Sigmoid colon (tissue), 7 donors: ENCODE results near the gene SLC8A3. TPM values are rescaled to one million over a fixed set of nuclear protein-coding genes. Genes with fewer than 3 reads are reported as not detected.

ENCODE experiments used
- DNase-seq: peaks from one replicate; pipeline ENCODE4 v3.0.0-alpha.2; 2019
- H3K27ac ChIP-seq, 4 donors: fragments of 200-600 bp; sonication (generic); one replicate each; pipeline ENCODE4 v1.5.1; 2016 to 2019; ENCODE audit warnings: mild to moderate bottlenecking in 1 of 4
- H3K27me3 ChIP-seq, 3 donors: fragments of 200-600 bp; sonication (generic); one replicate each; pipeline ENCODE4 v1.5.1; 2019; ENCODE audit warnings: mild to moderate bottlenecking in 1 of 3
- H3K36me3 ChIP-seq, 4 donors: fragments of 200-600 bp; sonication (generic); one replicate each; pipeline ENCODE4 v1.5.1; 2016 to 2019
- H3K4me1 ChIP-seq, 4 donors: fragments of 200-600 bp; sonication (generic); one replicate each; pipeline ENCODE4 v1.5.1; 2017 to 2019
- H3K4me3 ChIP-seq, 4 donors: fragments of 200-600 bp; sonication (generic); one replicate each; pipeline ENCODE4 v1.5.1; 2017 to 2019; ENCODE audit warnings: mild to moderate bottlenecking in 2 of 4, moderate library complexity in 1 of 4
- H3K9me3 ChIP-seq, 4 donors: fragments of 200-600 bp in 3 of 4; sonication (generic) in 3 of 4; one replicate each; pipeline versions ENCODE4 v1.5.1 to v1.6.1; 2013 to 2019
- EP300 ChIP-seq, 4 donors: sonication (generic); formaldehyde crosslinking; IDR thresholded peaks; one replicate each; pipeline ENCODE4 v1.6.1; 2017; ENCODE audit warnings: antibody characterized with exemption in 4 of 4
- POLR2A ChIP-seq, 2 donors: fragments of 450-650 bp; IDR thresholded peaks; one replicate each; pipeline ENCODE4 v1.6.1; 2016; ENCODE audit warnings: antibody characterized with exemption in 2 of 2, mild to moderate bottlenecking in 2 of 2, moderate library complexity in 2 of 2
- POLR2AphosphoS5 ChIP-seq, 4 donors: sonication (generic); formaldehyde crosslinking; IDR thresholded peaks; one replicate each; pipeline ENCODE4 v1.6.1; 2017; ENCODE audit warnings: antibody characterized with exemption in 4 of 4
- WGBS, 2 donors: extraction: QIAGEN DNeasy Blood & Tissue Kit; methylation state at CpG; one replicate each; pipeline ENCODE4 v1.1.7; 2013; 5-methylcytosine and 5-hydroxymethylcytosine counted together
- intact Hi-C: fragments of 100-400 bp; cut with DNase I; formaldehyde crosslinking; loops from one replicate; pipeline ENCODE4 v1.15.1; 2023
- polyA plus RNA-seq, 3 donors: library from polyadenylated mRNA; stranded (reverse); fragments of 200-250 nt; gene quantifications; one replicate each; pipeline ENCODE4 v1.2.3, GENCODE V29; 2013
- total RNA-seq, 4 donors: library from RNA; depleted of rRNA; stranded (reverse); fragments of >200 nt; gene quantifications; one replicate each; pipeline ENCODE4 v1.1.0, GENCODE V29; 2016
- TF ChIP-seq, protein P1 (sequence below), 4 experiments: fragments of 450-650 bp in 3 of 4; fragments of 200-600 bp in 1 of 4; IDR thresholded peaks; one replicate each; pipeline ENCODE4 v1.5.1; 2016 to 2019; ENCODE audit warnings: antibody characterized with exemption in 4 of 4, mild to moderate bottlenecking in 3 of 4, moderate library complexity in 2 of 4
- donor health status: healthy with polysubstance abuse.
- donor health status: Bipolar disorder and iron deficiency.
- donor health status: healthy.

The SLC8A3 gene
- total and polyA plus RNA-seq, 7 donors = 0.17 to 0.82 (median 0.31) TPM; not detected in 3

DNA sequence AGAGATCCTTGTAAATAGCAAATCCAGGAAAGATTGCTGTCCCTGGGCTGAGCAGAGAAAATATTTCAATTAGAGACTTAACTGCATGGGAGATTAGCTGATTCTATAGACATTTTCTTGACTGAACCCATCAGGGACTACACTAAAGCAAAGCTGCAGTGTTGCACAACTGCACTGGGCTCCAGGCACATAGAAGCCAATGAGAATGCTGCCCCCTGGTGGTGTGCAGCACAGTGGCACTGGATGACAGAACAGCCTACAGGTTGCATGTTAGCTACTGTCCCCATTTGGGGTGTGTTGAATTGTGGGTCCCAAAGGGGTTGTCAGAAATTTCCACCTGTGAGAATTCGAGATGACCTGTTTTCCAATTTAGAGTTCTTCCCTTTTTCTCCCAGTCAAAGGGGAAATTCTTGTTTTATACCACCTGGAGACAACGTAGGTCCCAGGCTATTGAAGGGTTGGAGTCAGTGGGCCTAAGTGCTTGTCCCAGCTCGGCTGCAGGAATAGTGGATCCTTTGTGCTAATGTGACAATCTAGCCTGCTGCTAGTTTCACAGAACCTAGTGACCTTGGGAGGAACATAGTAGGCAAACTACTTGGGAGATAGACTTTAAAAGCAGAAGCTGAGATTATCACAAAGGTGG, 114.7 kb downstream of the SLC8A3 start:
- H3K36me3 ChIP-seq = no peaks in the 10 kb centered on the region
- no peaks in the 10 kb centered on the region for H3K27me3 ChIP-seq
- 44 to 60% methylated on average over 3 of the region's 3 CpGs for WGBS, 2 donors
- DNase-seq = no peak
- H3K4me3 ChIP-seq = no peak overlapping the region
- H3K9me3 ChIP-seq = no peaks in the 10 kb centered on the region
- no peak overlapping the region for H3K27ac ChIP-seq
- TF ChIP-seq POLR2A (IDR thresholded peaks at IDR 0.05) = no peak
- TF ChIP-seq, protein P1, sequence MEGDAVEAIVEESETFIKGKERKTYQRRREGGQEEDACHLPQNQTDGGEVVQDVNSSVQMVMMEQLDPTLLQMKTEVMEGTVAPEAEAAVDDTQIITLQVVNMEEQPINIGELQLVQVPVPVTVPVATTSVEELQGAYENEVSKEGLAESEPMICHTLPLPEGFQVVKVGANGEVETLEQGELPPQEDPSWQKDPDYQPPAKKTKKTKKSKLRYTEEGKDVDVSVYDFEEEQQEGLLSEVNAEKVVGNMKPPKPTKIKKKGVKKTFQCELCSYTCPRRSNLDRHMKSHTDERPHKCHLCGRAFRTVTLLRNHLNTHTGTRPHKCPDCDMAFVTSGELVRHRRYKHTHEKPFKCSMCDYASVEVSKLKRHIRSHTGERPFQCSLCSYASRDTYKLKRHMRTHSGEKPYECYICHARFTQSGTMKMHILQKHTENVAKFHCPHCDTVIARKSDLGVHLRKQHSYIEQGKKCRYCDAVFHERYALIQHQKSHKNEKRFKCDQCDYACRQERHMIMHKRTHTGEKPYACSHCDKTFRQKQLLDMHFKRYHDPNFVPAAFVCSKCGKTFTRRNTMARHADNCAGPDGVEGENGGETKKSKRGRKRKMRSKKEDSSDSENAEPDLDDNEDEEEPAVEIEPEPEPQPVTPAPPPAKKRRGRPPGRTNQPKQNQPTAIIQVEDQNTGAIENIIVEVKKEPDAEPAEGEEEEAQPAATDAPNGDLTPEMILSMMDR (IDR thresholded peaks at IDR 0.05) = peak in 3 of 4 experiments; percentile 30 to 52 (median 37)
- intact Hi-C loops = no loop called here
- H3K4me1 ChIP-seq = no peaks in the 10 kb centered on the region

DNA sequence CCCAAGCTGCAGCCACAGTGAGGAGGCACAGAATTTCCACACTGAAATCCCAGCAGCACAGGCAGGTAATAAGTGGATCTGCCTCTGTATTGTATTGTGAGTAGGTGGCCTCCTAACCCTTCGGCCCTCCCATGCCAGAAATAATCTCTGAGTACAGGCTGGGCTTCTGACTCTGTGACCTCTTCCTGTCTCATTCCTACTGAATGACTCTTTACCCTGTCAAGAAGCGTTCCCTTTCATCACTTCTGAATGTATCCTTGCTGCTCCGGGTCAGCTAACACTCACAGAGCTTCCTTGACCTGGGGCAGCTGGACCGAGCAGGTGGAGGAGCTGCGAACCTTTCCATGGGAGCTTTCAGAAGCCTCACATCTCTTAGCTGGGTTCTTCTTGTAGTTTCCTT, 119.6 kb downstream of the SLC8A3 start:
- intact Hi-C loops = no loop called here
- no peak for TF ChIP-seq POLR2AphosphoS5 (IDR thresholded peaks at IDR 0.05)
- TF ChIP-seq, protein P1 (IDR thresholded peaks at IDR 0.05) = no peak
- no peak for TF ChIP-seq POLR2A (IDR thresholded peaks at IDR 0.05)
- TF ChIP-seq EP300 (IDR thresholded peaks at IDR 0.05) = no peak
- no peaks in the 10 kb centered on the region for H3K4me1 ChIP-seq
- H3K9me3 ChIP-seq = no peaks in the 10 kb centered on the region
- 85 to 89% methylated on average over 5 of the region's 5 CpGs for WGBS, 2 donors
- H3K36me3 ChIP-seq = no peaks in the 10 kb centered on the region
- no peak overlapping the region for H3K27ac ChIP-seq
- H3K4me3 ChIP-seq = no peak overlapping the region
- no peak for DNase-seq
- H3K27me3 ChIP-seq = no peaks in the 10 kb centered on the region

DNA sequence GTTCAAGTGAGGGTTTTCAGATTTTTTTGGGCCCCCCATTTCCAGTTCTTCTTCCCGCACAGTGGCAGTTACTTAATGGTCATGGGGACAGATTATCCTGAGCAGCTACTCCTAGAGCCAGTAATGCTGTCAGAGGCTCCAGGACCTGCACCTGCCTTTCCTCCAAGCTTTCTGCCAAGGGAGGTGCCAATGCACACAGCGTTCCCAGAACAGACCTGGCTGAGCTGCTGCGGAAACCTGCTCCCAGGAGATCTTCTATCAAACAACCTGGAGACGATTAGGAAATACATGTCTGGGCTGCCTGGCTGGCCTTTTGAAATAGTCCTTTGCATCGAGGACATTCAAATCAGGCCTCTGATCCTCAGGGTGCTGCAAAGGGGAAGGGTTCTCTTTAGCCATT, 120.9 kb downstream of the SLC8A3 start:
- peaks cover 0 to 3% (median 0%) of the 10 kb centered on the region in 3 donors for H3K27me3 ChIP-seq
- intact Hi-C loops = no loop called here
- H3K36me3 ChIP-seq = no peaks in the 10 kb centered on the region
- WGBS, 2 donors = 87 to 91% methylated on average over 5 of the region's 5 CpGs
- TF ChIP-seq, protein P1 (IDR thresholded peaks at IDR 0.05) = no peak
- no peak for TF ChIP-seq EP300 (IDR thresholded peaks at IDR 0.05)
- TF ChIP-seq POLR2AphosphoS5 (IDR thresholded peaks at IDR 0.05) = no peak
- TF ChIP-seq POLR2A (IDR thresholded peaks at IDR 0.05) = no peak
- DNase-seq = no peak
- no peaks in the 10 kb centered on the region for H3K4me1 ChIP-seq
- H3K27ac ChIP-seq = no peak overlapping the region
- no peak overlapping the region for H3K4me3 ChIP-seq
- no peaks in the 10 kb centered on the region for H3K9me3 ChIP-seq

DNA sequence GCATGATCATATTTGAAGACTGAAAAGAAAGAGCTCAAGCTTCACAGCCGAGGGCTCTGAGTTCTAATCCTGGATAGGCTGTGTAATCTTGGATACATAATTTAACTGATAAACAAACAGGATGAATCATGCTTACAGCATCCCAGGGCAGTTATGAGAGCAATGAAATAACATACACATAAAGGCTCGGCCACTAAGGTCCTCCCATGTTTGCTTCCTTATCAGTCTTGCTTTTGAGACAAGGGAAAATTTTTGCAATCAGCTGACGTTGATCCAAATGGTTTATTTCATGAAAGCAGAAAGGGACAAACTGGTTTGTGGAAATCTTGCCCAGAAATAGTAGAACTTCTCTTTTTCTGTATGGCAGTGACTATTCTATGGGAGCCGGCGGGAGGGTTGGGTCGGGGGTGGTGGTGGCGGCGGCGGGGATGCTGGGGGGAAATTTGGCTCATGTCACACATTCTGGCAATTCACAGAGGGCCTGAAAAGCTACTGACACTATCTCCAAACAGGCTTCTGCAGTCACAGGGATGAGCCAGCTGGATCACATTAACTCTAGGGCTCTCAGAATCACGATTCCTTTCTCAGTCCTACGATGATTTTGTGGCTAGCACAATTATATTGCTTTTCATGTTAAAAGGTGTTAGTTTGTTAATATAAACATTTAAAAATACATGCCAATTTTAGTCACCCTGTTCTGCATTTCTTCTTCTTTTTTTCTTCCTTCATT, 124.5 kb downstream of the SLC8A3 start:
- peaks cover 0 to 3% (median 0%) of the 10 kb centered on the region in 3 donors for H3K27me3 ChIP-seq
- intact Hi-C loops = no loop called here
- TF ChIP-seq POLR2A (IDR thresholded peaks at IDR 0.05) (no peak), POLR2AphosphoS5 (IDR thresholded peaks at IDR 0.05) (no peak), EP300 (IDR thresholded peaks at IDR 0.05) (no peak)
- TF ChIP-seq, protein P1 (IDR thresholded peaks at IDR 0.05) = no peak
- no peaks in the 10 kb centered on the region for H3K36me3 ChIP-seq
- no peak overlapping the region for H3K27ac ChIP-seq
- WGBS, 2 donors = 64 to 70% methylated on average over 11 of the region's 11 CpGs
- no peaks in the 10 kb centered on the region for H3K4me1 ChIP-seq
- H3K9me3 ChIP-seq = no peaks in the 10 kb centered on the region
- no peak overlapping the region for H3K4me3 ChIP-seq
- no peak for DNase-seq
